WI38 (cell line): ENCODE results near the gene HBP1.

ENCODE experiments used
- H3K4me3 ChIP-seq: 2 replicates; pipeline ENCODE4 v1.5.1; 2011; ENCODE audit warnings: low read depth, mild to moderate bottlenecking, control low read depth, low read length
- TF ChIP-seq, protein P1 (sequence below): IDR thresholded peaks from 2 replicates; pipeline ENCODE4 v1.5.1; 2012; ENCODE audit warnings: low read depth, mild to moderate bottlenecking, control low read depth, low read length

The HBP1 gene

DNA sequence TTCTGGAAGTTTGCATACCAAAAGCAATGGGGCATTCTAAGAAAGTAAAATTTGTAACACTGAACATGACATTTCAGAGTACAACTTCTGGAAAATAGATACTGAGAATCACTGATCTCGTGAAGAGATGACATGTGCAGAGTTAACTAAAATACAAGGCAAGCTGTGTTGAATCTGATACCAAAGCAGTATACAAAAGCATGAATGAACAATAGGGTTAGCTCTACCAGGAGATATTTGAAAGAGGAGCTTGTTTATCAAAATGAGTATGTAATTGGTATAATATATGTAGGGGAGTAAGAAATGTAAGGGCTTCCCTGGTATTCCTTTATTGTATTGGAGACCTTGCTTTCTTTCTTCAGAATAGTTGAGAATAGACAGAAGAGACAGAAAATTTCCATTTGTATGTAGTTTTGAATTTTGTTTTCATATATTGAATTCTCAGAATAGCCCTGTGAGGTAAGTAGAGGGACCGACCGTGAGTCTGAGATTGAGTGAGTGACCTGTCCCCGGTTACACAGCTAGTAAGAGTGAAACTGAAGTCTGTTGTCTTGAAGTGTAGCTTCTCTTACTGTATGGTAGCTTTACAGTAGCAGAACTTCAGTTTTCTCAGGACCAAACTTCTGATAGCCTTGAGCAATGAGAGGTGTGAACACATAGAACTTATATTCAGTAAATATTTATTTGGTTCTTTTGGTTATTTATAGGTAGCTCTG is 5.0 kb downstream of the HBP1 start:
- no peak overlapping the region for H3K4me3 ChIP-seq
- TF ChIP-seq, protein P1, sequence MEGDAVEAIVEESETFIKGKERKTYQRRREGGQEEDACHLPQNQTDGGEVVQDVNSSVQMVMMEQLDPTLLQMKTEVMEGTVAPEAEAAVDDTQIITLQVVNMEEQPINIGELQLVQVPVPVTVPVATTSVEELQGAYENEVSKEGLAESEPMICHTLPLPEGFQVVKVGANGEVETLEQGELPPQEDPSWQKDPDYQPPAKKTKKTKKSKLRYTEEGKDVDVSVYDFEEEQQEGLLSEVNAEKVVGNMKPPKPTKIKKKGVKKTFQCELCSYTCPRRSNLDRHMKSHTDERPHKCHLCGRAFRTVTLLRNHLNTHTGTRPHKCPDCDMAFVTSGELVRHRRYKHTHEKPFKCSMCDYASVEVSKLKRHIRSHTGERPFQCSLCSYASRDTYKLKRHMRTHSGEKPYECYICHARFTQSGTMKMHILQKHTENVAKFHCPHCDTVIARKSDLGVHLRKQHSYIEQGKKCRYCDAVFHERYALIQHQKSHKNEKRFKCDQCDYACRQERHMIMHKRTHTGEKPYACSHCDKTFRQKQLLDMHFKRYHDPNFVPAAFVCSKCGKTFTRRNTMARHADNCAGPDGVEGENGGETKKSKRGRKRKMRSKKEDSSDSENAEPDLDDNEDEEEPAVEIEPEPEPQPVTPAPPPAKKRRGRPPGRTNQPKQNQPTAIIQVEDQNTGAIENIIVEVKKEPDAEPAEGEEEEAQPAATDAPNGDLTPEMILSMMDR = no peak

GRCh38 chr7:107179326-107180164 is 10.7 kb downstream of the HBP1 start:
- H3K4me3 ChIP-seq = no peak overlapping the region
- TF ChIP-seq, protein P1 = no peak

DNA sequence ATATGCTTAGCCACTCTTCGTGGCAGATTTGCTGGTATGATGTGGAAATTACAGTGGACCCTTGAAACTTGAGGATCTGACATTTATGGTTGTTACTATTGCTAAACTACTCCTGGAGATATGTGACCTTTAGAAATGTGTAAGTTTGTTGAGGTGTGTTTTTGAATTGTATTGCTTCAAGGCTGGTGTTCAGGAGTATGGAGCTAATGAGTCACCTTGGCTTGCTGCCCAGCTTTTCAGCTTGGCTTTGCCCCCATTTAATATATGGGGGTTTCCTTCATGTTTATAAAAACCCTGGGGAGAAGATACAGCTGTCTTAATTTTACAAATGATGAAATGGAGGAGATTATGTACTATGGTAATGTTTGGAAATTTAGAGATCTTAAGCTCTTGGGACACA is 11.6 kb downstream of the HBP1 start:
- TF ChIP-seq, protein P1 = no peak

GRCh38 chr7:107181172-107181571 is 12.4 kb downstream of the HBP1 start:
- H3K4me3 ChIP-seq = no peak overlapping the region
- TF ChIP-seq, protein P1 = no peak

More for the DNA sequence above, 11.6 kb downstream of the HBP1 start:
- no peak overlapping the region for H3K4me3 ChIP-seq

GRCh38 chr7:107185716-107186115 is 16.9 kb downstream of the HBP1 start:
- TF ChIP-seq, protein P1 = no peak
- H3K4me3 ChIP-seq = no peak overlapping the region

- H3K4me3 ChIP-seq = no peak overlapping the region
- TF ChIP-seq, protein P1 = no peak
Observed at GRCh38 chr7:107186240-107186639, 17.4 kb downstream of the HBP1 start.

DNA sequence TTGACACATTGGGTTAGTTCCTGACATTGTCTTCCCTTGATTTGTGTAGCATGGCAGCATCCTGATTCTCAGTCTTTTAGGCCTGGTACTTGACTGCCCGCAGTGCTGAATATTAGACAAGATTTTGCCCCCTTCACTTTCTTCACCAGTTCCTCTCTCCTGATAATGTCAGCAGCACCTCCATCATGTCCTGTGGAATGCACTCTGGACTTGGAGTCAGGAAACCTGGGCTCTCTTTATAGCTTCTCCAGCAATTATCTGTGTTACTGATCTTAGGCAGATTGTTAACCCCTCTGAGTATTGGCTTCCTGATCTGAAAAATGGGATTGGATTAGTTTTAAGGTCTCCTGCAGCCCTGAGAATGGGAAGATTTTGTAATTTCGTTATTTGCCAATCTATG is 19.0 kb downstream of the HBP1 start:
- TF ChIP-seq, protein P1 = no peak
- H3K4me3 ChIP-seq = no peak overlapping the region
